OCI-LY7 (cell line): ENCODE measurements around the gene PDGFD.

Source experiments
- EZH2phosphoT487 ChIP-seq: fragments of 200-600 bp; sonication (generic); IDR thresholded peaks from 2 replicates; pipeline ENCODE4 v1.6.1; 2018; ENCODE audit warnings: low read depth, borderline replicate concordance, mild to moderate bottlenecking, mixed run types, antibody characterized with exemption, low read length, moderate library complexity, mixed read lengths
- TF ChIP-seq, protein P1 (sequence below): fragments of 200-600 bp; sonication (generic); conservative IDR thresholded peaks from 2 replicates; pipeline ENCODE4 v1.5.1; 2014; ENCODE audit warnings: mild to moderate bottlenecking, antibody characterized with exemption, low read length, moderate library complexity, mixed read lengths

DNA sequence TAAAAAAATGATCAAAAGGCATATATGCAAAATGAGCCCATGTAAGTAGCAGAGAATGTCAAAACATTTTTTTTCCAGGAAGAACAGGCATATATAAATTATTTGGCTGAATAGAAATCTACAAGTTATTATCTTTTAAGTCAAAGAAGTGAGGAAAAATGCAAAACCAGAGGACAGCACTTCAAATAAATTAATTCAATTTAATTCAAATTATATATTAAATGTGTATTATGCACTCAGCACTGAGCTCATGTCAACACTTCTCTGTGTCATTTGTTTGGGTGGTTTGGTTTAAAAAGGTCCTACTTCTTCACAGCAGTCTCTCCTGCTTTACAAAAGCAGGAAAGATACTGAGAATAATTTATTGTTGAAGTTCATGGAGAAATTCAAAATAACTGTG, 41.9 kb upstream of the PDGFD start:
- TF ChIP-seq, protein P1, sequence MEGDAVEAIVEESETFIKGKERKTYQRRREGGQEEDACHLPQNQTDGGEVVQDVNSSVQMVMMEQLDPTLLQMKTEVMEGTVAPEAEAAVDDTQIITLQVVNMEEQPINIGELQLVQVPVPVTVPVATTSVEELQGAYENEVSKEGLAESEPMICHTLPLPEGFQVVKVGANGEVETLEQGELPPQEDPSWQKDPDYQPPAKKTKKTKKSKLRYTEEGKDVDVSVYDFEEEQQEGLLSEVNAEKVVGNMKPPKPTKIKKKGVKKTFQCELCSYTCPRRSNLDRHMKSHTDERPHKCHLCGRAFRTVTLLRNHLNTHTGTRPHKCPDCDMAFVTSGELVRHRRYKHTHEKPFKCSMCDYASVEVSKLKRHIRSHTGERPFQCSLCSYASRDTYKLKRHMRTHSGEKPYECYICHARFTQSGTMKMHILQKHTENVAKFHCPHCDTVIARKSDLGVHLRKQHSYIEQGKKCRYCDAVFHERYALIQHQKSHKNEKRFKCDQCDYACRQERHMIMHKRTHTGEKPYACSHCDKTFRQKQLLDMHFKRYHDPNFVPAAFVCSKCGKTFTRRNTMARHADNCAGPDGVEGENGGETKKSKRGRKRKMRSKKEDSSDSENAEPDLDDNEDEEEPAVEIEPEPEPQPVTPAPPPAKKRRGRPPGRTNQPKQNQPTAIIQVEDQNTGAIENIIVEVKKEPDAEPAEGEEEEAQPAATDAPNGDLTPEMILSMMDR: no peak
- no peak for TF ChIP-seq EZH2phosphoT487
